Measurements from ENCODE around the gene GATM. TPM values are rescaled to one million over a fixed set of nuclear protein-coding genes. Genes with fewer than 3 reads are reported as not detected.

Gene GATM
- total RNA-seq, 1 donor: 0.18 TPM

GRCh38 chr15:45347033-45347432, 31.3 kb downstream of the GATM start:
- no peak overlapping the region for H3K4me3 ChIP-seq (ENCODE audit: low read depth, low read length)
- no peak for DNase-seq (ENCODE audit: low read depth)
- no peak for TF ChIP-seq CTCF (IDR thresholded peaks at IDR 0.05; ENCODE audit: insufficient read depth, low read length)

GRCh38 chr15:45346381-45346780, 32.0 kb downstream of the GATM start:
- TF ChIP-seq CTCF (IDR thresholded peaks at IDR 0.05; ENCODE audit: insufficient read depth, low read length): no peak
- H3K4me3 ChIP-seq (ENCODE audit: low read depth, low read length): no peak overlapping the region
- no peak for DNase-seq (ENCODE audit: low read depth)

GRCh38 chr15:45343258-45343860, 35.0 kb downstream of the GATM start:
- no peak for DNase-seq (ENCODE audit: low read depth)
- TF ChIP-seq CTCF (IDR thresholded peaks at IDR 0.05; ENCODE audit: insufficient read depth, low read length): no peak
- H3K4me3 ChIP-seq (ENCODE audit: low read depth, low read length): no peak overlapping the region

- TF ChIP-seq CTCF (IDR thresholded peaks at IDR 0.05; ENCODE audit: insufficient read depth, low read length): no peak
- DNase-seq (ENCODE audit: low read depth): no peak
- no peak overlapping the region for H3K4me3 ChIP-seq (ENCODE audit: low read depth, low read length)
Measured at GRCh38 chr15:45341790-45342189, 36.6 kb downstream of the GATM start.

GRCh38 chr15:45340429-45340828, 37.9 kb downstream of the GATM start:
- H3K4me3 ChIP-seq (ENCODE audit: low read depth, low read length): no peak overlapping the region
- no peak for DNase-seq (ENCODE audit: low read depth)
- no peak for TF ChIP-seq CTCF (IDR thresholded peaks at IDR 0.05; ENCODE audit: insufficient read depth, low read length)

GRCh38 chr15:45338417-45338816, 39.9 kb downstream of the GATM start:
- DNase-seq (ENCODE audit: low read depth): no peak
- H3K4me3 ChIP-seq (ENCODE audit: low read depth, low read length): no peak overlapping the region
- TF ChIP-seq CTCF (IDR thresholded peaks at IDR 0.05; ENCODE audit: insufficient read depth, low read length): no peak

- TF ChIP-seq CTCF (IDR thresholded peaks at IDR 0.05; ENCODE audit: insufficient read depth, low read length): no peak
- H3K4me3 ChIP-seq (ENCODE audit: low read depth, low read length): no peak overlapping the region
- DNase-seq (ENCODE audit: low read depth): no peak
Measured at GRCh38 chr15:45337224-45337623, 41.1 kb downstream of the GATM start.
